SK-N-SH (cell line): ENCODE results near the gene LNPEP.
"Not testable (repeated sequence)": the region's sequence is repeated elsewhere in the genome, so short reads cannot be mapped to it uniquely, and the experiment has no call there.

Experiments used
- CHD2 ChIP-seq: fragments of 150-350 bp; IDR thresholded peaks from 2 replicates; pipeline ENCODE4 v1.6.1; 2018; ENCODE audit warnings: low read length; ENCODE audit not compliant: partially characterized antibody
- EZH2phosphoT487 ChIP-seq: fragments of 200-600 bp; sonication (generic); IDR thresholded peaks from 2 replicates; pipeline ENCODE4 v1.6.1; 2017; ENCODE audit warnings: low read depth, mixed run types, mild to moderate bottlenecking, antibody characterized with exemption, moderate library complexity, borderline replicate concordance
- FOXM1 ChIP-seq: IDR thresholded peaks from 2 replicates; pipeline ENCODE4 v1.4.0; 2012; ENCODE audit warnings: low read depth, mild to moderate bottlenecking
- RAD21 ChIP-seq: IDR thresholded peaks from 2 replicates; pipeline ENCODE4 v1.6.1; 2012; ENCODE audit warnings: mild to moderate bottlenecking, low read length
- TCF12 ChIP-seq: IDR thresholded peaks from 2 replicates; pipeline ENCODE4 v1.4.0; 2012
- TF ChIP-seq, protein P1 (sequence below): fragments of 150-350 bp; IDR thresholded peaks from 2 replicates; pipeline ENCODE4 v1.6.1; 2016; ENCODE audit warnings: mild to moderate bottlenecking, low read depth, low read length
- TF ChIP-seq, protein P2 (sequence below): IDR thresholded peaks from 2 replicates; pipeline ENCODE4 v1.6.1; 2012; ENCODE audit warnings: mild to moderate bottlenecking, low read depth, low read length, moderate library complexity
- TF ChIP-seq, protein P3 (sequence below): fragments of 200-600 bp; sonication (generic); IDR thresholded peaks from 2 replicates; pipeline ENCODE4 v1.6.1; 2017; ENCODE audit warnings: antibody characterized with exemption, mild to moderate bottlenecking, moderate library complexity

DNA sequence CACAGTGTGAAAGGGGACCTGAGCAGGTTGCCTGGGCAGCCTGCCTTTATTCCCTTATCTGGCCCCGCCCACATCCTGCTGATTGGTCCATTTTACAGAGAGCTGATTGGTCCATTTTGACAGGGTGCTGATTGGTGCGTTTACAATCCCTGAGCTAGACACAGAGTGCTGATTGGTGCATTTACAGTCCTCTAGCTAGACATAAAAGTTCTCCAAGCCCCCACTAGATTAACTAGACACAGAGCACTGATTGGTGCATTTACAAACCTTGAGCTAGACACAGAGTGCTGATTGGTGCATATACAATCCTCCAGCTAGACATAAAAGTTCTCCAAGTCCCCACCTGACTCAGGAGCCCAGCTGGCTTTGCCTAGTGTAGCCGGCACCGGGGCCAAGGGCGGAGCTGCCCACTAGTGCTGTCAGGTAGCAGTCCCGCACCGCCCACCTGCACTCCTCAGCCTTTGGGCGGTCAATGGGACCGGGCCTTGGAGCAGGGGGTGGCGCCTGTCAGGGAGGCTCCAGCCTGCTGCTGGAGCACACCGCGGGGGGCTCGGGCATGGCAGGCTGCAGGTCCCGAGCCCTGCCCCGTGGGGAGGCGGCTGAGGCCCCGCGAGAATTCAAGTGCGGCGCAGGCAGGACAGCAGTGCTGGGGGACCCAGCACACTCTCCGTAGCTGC, 149.0 kb downstream of the LNPEP start:
- TF ChIP-seq EZH2phosphoT487, CHD2, TCF12, FOXM1, RAD21: not testable (repeated sequence)
- TF ChIP-seq, protein P1, sequence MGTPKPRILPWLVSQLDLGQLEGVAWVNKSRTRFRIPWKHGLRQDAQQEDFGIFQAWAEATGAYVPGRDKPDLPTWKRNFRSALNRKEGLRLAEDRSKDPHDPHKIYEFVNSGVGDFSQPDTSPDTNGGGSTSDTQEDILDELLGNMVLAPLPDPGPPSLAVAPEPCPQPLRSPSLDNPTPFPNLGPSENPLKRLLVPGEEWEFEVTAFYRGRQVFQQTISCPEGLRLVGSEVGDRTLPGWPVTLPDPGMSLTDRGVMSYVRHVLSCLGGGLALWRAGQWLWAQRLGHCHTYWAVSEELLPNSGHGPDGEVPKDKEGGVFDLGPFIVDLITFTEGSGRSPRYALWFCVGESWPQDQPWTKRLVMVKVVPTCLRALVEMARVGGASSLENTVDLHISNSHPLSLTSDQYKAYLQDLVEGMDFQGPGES = not testable (repeated sequence)
- TF ChIP-seq, protein P2, sequence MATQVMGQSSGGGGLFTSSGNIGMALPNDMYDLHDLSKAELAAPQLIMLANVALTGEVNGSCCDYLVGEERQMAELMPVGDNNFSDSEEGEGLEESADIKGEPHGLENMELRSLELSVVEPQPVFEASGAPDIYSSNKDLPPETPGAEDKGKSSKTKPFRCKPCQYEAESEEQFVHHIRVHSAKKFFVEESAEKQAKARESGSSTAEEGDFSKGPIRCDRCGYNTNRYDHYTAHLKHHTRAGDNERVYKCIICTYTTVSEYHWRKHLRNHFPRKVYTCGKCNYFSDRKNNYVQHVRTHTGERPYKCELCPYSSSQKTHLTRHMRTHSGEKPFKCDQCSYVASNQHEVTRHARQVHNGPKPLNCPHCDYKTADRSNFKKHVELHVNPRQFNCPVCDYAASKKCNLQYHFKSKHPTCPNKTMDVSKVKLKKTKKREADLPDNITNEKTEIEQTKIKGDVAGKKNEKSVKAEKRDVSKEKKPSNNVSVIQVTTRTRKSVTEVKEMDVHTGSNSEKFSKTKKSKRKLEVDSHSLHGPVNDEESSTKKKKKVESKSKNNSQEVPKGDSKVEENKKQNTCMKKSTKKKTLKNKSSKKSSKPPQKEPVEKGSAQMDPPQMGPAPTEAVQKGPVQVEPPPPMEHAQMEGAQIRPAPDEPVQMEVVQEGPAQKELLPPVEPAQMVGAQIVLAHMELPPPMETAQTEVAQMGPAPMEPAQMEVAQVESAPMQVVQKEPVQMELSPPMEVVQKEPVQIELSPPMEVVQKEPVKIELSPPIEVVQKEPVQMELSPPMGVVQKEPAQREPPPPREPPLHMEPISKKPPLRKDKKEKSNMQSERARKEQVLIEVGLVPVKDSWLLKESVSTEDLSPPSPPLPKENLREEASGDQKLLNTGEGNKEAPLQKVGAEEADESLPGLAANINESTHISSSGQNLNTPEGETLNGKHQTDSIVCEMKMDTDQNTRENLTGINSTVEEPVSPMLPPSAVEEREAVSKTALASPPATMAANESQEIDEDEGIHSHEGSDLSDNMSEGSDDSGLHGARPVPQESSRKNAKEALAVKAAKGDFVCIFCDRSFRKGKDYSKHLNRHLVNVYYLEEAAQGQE = not testable (repeated sequence)
- TF ChIP-seq, protein P3, sequence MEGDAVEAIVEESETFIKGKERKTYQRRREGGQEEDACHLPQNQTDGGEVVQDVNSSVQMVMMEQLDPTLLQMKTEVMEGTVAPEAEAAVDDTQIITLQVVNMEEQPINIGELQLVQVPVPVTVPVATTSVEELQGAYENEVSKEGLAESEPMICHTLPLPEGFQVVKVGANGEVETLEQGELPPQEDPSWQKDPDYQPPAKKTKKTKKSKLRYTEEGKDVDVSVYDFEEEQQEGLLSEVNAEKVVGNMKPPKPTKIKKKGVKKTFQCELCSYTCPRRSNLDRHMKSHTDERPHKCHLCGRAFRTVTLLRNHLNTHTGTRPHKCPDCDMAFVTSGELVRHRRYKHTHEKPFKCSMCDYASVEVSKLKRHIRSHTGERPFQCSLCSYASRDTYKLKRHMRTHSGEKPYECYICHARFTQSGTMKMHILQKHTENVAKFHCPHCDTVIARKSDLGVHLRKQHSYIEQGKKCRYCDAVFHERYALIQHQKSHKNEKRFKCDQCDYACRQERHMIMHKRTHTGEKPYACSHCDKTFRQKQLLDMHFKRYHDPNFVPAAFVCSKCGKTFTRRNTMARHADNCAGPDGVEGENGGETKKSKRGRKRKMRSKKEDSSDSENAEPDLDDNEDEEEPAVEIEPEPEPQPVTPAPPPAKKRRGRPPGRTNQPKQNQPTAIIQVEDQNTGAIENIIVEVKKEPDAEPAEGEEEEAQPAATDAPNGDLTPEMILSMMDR = not testable (repeated sequence)
